ENCODE results near the gene KRTAP17-1.

- TF ChIP-seq CTCF (IDR thresholded peaks at IDR 0.05), result no peak
- no peak for TF ChIP-seq POLR2A (IDR thresholded peaks at IDR 0.05)
Observed at GRCh38 chr17:41267711-41268110, 47.8 kb downstream of the KRTAP17-1 start.
